GM12875 (cell line): ENCODE results near the gene KCNMA1.

Experiments
- H3K4me3 ChIP-seq: one replicate; pipeline ENCODE4 v1.5.1; 2011; ENCODE audit warnings: low read depth, low read length, control low read depth
- TF ChIP-seq, protein P1 (sequence below): IDR thresholded peaks from 2 replicates; pipeline ENCODE4 v1.5.1; 2011; ENCODE audit warnings: low read depth, mild to moderate bottlenecking, control low read depth, inconsistent platforms, low read length, moderate library complexity, borderline replicate concordance; ENCODE audit not compliant: insufficient read depth

KCNMA1 gene

DNA sequence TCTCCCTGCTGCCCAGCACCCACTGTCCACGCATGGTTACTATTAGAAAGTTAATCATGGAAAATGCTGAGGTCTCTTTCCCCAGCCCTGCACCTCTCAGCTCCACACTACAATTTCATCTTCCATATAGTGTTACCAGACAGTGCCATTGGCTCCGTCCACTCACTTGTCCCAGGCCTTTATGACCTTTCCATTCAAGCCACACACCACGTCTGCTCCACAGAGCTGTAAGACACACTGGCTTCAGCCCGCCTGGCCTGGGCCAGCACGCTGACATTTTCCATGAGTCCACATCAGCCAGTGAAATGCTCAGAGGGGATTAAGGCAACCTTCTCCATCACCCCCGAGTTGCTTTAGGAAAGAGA lies 118.7 kb downstream of the KCNMA1 start:
- TF ChIP-seq, protein P1, sequence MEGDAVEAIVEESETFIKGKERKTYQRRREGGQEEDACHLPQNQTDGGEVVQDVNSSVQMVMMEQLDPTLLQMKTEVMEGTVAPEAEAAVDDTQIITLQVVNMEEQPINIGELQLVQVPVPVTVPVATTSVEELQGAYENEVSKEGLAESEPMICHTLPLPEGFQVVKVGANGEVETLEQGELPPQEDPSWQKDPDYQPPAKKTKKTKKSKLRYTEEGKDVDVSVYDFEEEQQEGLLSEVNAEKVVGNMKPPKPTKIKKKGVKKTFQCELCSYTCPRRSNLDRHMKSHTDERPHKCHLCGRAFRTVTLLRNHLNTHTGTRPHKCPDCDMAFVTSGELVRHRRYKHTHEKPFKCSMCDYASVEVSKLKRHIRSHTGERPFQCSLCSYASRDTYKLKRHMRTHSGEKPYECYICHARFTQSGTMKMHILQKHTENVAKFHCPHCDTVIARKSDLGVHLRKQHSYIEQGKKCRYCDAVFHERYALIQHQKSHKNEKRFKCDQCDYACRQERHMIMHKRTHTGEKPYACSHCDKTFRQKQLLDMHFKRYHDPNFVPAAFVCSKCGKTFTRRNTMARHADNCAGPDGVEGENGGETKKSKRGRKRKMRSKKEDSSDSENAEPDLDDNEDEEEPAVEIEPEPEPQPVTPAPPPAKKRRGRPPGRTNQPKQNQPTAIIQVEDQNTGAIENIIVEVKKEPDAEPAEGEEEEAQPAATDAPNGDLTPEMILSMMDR, result no peak

DNA sequence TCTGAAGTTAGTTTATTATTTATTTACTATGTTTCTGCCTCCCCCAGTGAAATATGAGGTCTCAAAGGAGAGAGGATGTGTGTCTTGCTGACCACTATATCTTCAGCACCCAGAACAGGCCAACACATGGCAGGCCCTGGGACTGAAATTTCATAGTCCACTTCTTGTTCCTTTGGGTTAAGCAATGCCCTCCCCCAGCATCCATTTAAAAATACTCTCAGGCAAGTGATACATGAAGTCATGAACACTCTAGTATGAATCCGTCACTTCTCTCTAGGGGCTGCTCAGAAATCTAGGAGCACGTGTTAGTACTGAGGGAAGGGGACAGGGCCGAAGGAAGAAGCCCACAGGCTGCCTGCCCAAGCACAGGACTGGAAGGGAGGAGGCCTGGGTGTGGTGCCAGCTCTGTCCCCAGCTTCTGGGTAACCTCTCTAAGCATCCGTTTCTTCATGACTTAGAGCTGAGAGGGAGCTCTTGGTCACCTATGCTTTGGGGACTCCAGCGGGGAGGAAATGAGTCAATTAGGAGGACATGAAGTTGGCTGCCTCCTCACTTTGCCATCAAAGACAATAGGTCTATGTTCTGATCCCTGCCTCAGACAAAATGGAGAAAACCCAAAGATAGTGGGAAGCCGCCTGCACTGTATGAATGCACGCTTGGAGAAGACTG lies 119.2 kb downstream of the KCNMA1 start:
- no peak overlapping the region for H3K4me3 ChIP-seq

More for the DNA sequence above, 118.7 kb downstream of the KCNMA1 start:
- no peak overlapping the region for H3K4me3 ChIP-seq

DNA sequence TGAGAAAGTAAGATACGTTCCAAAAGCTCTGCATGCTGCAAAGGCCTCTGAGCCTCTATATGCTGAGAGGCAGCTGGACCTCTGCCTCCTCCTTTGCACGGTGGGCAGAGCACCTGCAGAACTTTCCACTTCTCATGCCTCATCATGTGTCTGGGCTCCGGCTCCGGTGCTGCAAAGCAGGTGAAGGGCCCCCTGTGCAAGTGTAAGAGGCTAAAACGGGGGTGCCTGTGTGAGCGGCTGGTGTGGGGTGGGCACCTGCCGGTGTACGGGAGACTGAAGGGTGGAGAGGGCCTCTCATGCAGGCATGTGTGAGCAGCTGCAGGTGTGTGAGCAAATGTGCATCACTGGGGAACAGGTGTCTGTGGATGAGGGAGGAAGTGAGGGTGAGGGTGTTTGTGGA lies 121.0 kb downstream of the KCNMA1 start:
- TF ChIP-seq, protein P1, result no peak
- no peak overlapping the region for H3K4me3 ChIP-seq

More for the DNA sequence above, 119.2 kb downstream of the KCNMA1 start:
- TF ChIP-seq, protein P1, result no peak

DNA sequence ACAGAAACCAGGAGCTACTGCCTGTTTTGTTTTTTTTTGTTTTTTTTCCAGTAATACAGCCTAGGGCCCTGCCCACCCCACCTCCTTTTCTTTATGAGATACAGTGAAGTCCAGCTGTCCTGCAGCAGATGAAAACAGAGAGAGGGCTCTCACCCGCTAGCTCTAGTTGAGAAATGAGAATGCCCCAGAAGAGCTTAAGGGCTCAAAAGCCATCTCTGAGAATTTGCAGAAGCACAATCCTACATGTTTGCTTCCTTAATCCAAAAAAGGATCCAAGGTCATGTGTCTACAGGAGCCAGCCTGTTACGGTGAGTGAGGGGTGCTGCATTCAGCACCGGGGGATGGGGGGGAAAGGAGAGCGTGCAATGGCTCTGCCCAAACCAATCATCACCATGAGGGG lies 122.7 kb downstream of the KCNMA1 start:
- TF ChIP-seq, protein P1, result no peak
- no peak overlapping the region for H3K4me3 ChIP-seq

DNA sequence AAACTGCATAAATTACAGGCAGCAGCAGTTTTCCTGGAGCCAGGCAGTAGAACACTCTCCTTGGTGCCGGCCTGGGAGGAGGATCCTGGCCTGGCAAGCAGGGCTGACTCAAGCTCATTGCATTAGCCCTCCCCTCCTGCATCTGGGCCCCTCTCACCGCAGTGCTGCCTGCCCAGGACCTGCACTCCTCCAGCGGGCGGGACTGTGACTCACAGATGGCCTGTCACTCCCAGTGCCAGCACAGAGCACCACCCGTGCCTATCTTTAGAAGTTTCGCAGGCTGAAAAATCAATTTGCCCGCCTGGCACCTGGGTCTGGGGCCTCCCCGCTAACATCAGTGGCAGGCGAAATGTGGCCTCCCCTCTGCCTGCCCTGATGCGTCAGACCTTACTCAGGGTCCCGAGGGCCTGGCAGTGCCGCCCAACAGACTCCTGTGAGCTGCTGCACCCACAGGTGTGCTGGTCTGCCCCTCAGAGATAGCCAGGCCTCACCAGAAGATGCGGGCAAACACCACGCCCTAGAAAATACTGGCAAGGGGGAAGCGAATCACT lies 123.8 kb downstream of the KCNMA1 start:
- H3K4me3 ChIP-seq, result no peak overlapping the region
- TF ChIP-seq, protein P1, result no peak

DNA sequence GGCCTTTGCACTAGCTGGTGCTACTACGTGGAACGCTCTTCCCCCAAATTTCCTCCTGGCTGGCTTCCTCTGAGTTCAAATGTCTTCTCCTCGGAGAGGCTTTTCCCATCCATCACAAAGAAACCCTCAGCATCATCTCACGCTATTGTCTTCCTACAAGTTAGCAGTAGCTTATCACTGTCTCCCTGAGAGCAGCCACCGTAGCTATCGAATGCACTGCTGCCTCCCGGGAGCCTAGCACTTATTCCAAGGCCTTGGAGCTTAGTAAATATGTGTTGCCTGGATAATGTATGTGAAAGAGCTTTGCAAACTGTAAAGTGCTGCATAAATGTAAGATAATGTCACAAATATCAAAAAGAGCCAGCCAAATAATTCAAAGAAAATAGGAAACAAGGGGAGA lies 124.4 kb downstream of the KCNMA1 start:
- H3K4me3 ChIP-seq, result no peak overlapping the region
- TF ChIP-seq, protein P1, result no peak

DNA sequence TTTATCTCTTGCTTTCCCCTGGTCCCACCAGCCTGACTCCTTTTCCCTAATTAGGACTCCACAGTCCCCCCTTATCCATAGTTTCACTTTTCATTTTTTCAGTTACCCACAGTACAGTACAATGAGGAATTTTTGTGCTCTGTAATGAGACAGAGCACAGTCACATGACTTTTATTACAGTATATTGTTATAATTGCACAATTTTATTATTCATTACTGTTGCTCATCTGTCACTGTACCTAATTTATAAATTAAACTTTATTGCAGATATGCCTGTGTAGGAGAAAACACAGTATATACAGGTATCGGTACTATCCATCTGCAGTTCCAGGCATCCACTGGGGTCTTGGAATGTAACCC lies 125.4 kb downstream of the KCNMA1 start:
- TF ChIP-seq, protein P1, result no peak
- H3K4me3 ChIP-seq, result no peak overlapping the region
